ENCODE results near the gene STXBP5. TPM values are rescaled to one million over a fixed set of nuclear protein-coding genes. Genes with fewer than 3 reads are reported as not detected.

Gene STXBP5
- total and polyA plus RNA-seq, 2 of the 13 experiments (the other 11 are each of a cell fraction or from before 2014, with no cell fraction given): 8.8 to 19.4 TPM

GRCh38 chr6:147192278-147192911 is 11.8 kb upstream of the STXBP5 start (continued):
- TF ChIP-seq IRF9 (CRISPR knock-in tag; IDR thresholded peaks at IDR 0.05; ENCODE audit: borderline replicate concordance) (peak; percentile 47; the same call in 1 of the 2 replicates), IRF1 (CRISPR knock-in tag; IDR thresholded peaks at IDR 0.05; ENCODE audit: low read depth) (no peak), WIZ (CRISPR knock-in tag; IDR thresholded peaks at IDR 0.05) (peak; percentile 84; the same call in 1 of the 2 replicates), ZFP62 (CRISPR knock-in tag; IDR thresholded peaks at IDR 0.05) (no peak), ZSCAN9 (CRISPR knock-in tag; IDR thresholded peaks at IDR 0.05; ENCODE audit: borderline replicate concordance) (peak; percentile 74; the same call in 1 of the 2 replicates), NFYC (CRISPR knock-in tag; IDR thresholded peaks at IDR 0.05) (no peak), CENPT (CRISPR knock-in tag; IDR thresholded peaks at IDR 0.05; ENCODE audit: low read depth) (no peak), ARHGAP35 (CRISPR knock-in tag; IDR thresholded peaks at IDR 0.05; ENCODE audit: borderline replicate concordance) (no peak), ZNF12 (CRISPR knock-in tag; IDR thresholded peaks at IDR 0.05) (peak; percentile 82; the same call in 1 of the 2 replicates), SALL1 (CRISPR knock-in tag; IDR thresholded peaks at IDR 0.05) (peak; percentile 93), ZNF670 (CRISPR knock-in tag; IDR thresholded peaks at IDR 0.05; ENCODE audit: borderline replicate concordance) (peak; percentile 92; the same call in 1 of the 2 replicates), BRD4 (CRISPR knock-in tag; IDR thresholded peaks at IDR 0.05) (no peak), DMTF1 (CRISPR knock-in tag; IDR thresholded peaks at IDR 0.05) (no peak), SMAD1 (CRISPR knock-in tag; IDR thresholded peaks at IDR 0.05; ENCODE audit: borderline replicate concordance, low read depth) (no peak), SPEN (CRISPR knock-in tag; IDR thresholded peaks at IDR 0.05; ENCODE audit: low read depth) (no peak), PAXIP1 (CRISPR knock-in tag; conservative IDR thresholded peaks at IDR 0.05) (peak; percentile 89)
